ENCODE data around the gene CHID1. TPM values are rescaled to one million over a fixed set of nuclear protein-coding genes. Genes with fewer than 3 reads are reported as not detected.

Gene CHID1
- total RNA-seq, 4 donors from 2014 or later = 75.0 to 144 (median 93.8) TPM

GRCh38 chr11:858053-858761, 52.4 kb downstream of the CHID1 start:
- Histone ChIP-seq H3K27ac (no peak overlapping the region), H3K4me3 (replicated peaks in 1 of 3) (no peak overlapping the region), H3K9me3 (no peaks in the 10 kb centered on the region), H3K4me1 (peaks cover 5% of the 10 kb centered on the region in 2 donors), H3K36me3 (peaks cover 0 to 4% of the 10 kb centered on the region in 2 donors), H3K27me3 (no peaks in the 10 kb centered on the region)
- intact Hi-C loops (cut with DNase I) = no loop called here
- DNase-seq = no peak
- TF ChIP-seq POLR2A (IDR thresholded peaks at IDR 0.05) (no peak), CTCF (IDR thresholded peaks at IDR 0.05) (no peak)
- WGBS, 2 donors = 84 to 87% methylated on average over 18 to 20 of the region's 27 CpGs

GRCh38 chr11:856397-856796, 54.2 kb downstream of the CHID1 start:
- Histone ChIP-seq H3K9me3 (no peaks in the 10 kb centered on the region), H3K4me3 (replicated peaks in 1 of 3) (no peak overlapping the region), H3K27ac (no peak overlapping the region), H3K36me3 (no peaks in the 10 kb centered on the region), H3K27me3 (no peaks in the 10 kb centered on the region), H3K4me1 (peaks cover 5% of the 10 kb centered on the region in 2 donors)
- WGBS, 2 donors = 92 to 94% methylated on average over 5 of the region's 8 CpGs
- intact Hi-C loops (cut with DNase I) = no loop called here
- TF ChIP-seq POLR2A (IDR thresholded peaks at IDR 0.05) (no peak), CTCF (IDR thresholded peaks at IDR 0.05) (no peak)
- DNase-seq = no peak

GRCh38 chr11:855796-856195, 54.8 kb downstream of the CHID1 start:
- H3K9me3 ChIP-seq = no peaks in the 10 kb centered on the region
- WGBS, 2 donors = 92% methylated on average over 5 of the region's 12 CpGs; no CpG with 5 or more reads in 1 of the 2 donors
- intact Hi-C loops (cut with DNase I) = no loop called here
- no peak for TF ChIP-seq POLR2A (IDR thresholded peaks at IDR 0.05)
- TF ChIP-seq CTCF (IDR thresholded peaks at IDR 0.05) = no peak
- H3K36me3 ChIP-seq = no peaks in the 10 kb centered on the region
- no peak overlapping the region for H3K4me3 ChIP-seq (replicated peaks in 1 of 3)
- no peak overlapping the region for H3K27ac ChIP-seq
- H3K27me3 ChIP-seq = no peaks in the 10 kb centered on the region
- peaks cover 5 to 11% of the 10 kb centered on the region in 2 donors for H3K4me1 ChIP-seq
- DNase-seq = no peak

GRCh38 chr11:855330-855674, 55.3 kb downstream of the CHID1 start:
- H3K9me3 ChIP-seq = no peaks in the 10 kb centered on the region
- TF ChIP-seq CTCF (IDR thresholded peaks at IDR 0.05) (no peak), POLR2A (IDR thresholded peaks at IDR 0.05) (no peak)
- DNase-seq = no peak
- WGBS, 2 donors = 78 to 91% methylated on average over 5 to 7 of the region's 7 CpGs
- H3K27ac ChIP-seq = no peak overlapping the region
- H3K27me3 ChIP-seq = no peaks in the 10 kb centered on the region
- intact Hi-C loops (cut with DNase I) = no loop called here
- no peak overlapping the region for H3K4me3 ChIP-seq (replicated peaks in 1 of 3)
- H3K36me3 ChIP-seq = no peaks in the 10 kb centered on the region
- peaks cover 10 to 16% of the 10 kb centered on the region in 2 donors for H3K4me1 ChIP-seq

- TF ChIP-seq POLR2A (IDR thresholded peaks at IDR 0.05) (no peak), CTCF (IDR thresholded peaks at IDR 0.05) (no peak)
- Histone ChIP-seq H3K9me3 (no peaks in the 10 kb centered on the region), H3K27me3 (no peaks in the 10 kb centered on the region), H3K4me1 (peaks cover 12 to 19% of the 10 kb centered on the region in 2 donors), H3K27ac (no peak overlapping the region), H3K4me3 (replicated peaks in 1 of 3) (no peak overlapping the region), H3K36me3 (no peaks in the 10 kb centered on the region)
- intact Hi-C loops (cut with DNase I) = no loop called here
- DNase-seq = no peak
- 86 to 97% methylated on average over 6 to 17 of the region's 20 CpGs for WGBS, 2 donors
Measured at GRCh38 chr11:854601-855329, 55.8 kb downstream of the CHID1 start.
